ENCODE data around the gene WNT4. TPM values are rescaled to one million over a fixed set of nuclear protein-coding genes. Genes with fewer than 3 reads are reported as not detected.
A peak's percentile ranks its signal among the peaks of the same experiment; 100 is the strongest.

WNT4 gene
- total and polyA plus RNA-seq, 2 experiments from 2014 or later: 0.05 to 0.32 TPM

- TF ChIP-seq EZH2phosphoT487 (IDR thresholded peaks at IDR 0.05; ENCODE audit: insufficient read depth, low read depth): no peak
- no peak for TF ChIP-seq EZH2 (IDR thresholded peaks at IDR 0.05; ENCODE audit: insufficient read depth, poor library complexity, severe bottlenecking)
- in situ Hi-C loops (cut with MboI): no loop called here
- no peaks in the 10 kb centered on the region for H3F3A ChIP-seq (ENCODE audit: insufficient read depth)
- peaks cover 11% of the 10 kb centered on the region; the same call in 1 of the 2 replicates for H3K27me3 ChIP-seq (replicated peaks; ENCODE audit: insufficient read depth)
- H3K9ac ChIP-seq: no peak overlapping the region
- no peaks in the 10 kb centered on the region for H3K36me3 ChIP-seq (ENCODE audit: low read depth)
- H3K4me3 ChIP-seq: no peak overlapping the region
- no peaks in the 10 kb centered on the region for H3K9me2 ChIP-seq (ENCODE audit: insufficient read depth)
- peaks cover 9% of the 10 kb centered on the region for H3K4me1 ChIP-seq (ENCODE audit: insufficient read depth)
- no peak overlapping the region for H3K27ac ChIP-seq
- H4K20me1 ChIP-seq (ENCODE audit: insufficient read depth): no peaks in the 10 kb centered on the region
- H3K9me3 ChIP-seq (ENCODE audit: low read depth): no peaks in the 10 kb centered on the region
- no peak for DNase-seq
- no peak overlapping the region for H3K4me2 ChIP-seq (ENCODE audit: unreplicated experiment)
- H2AFZ ChIP-seq: no peak overlapping the region
- no peaks in the 10 kb centered on the region for H3K79me2 ChIP-seq (ENCODE audit: insufficient read depth)
- 87 to 90% methylated on average over 15 to 16 of the region's 16 CpGs for WGBS, 2 experiments (ENCODE audit: low coverage in 1 of 2, low lambda C conversion rate in 2 of 2, missing lambda C conversion rate in 2 of 2)
Observed at GRCh38 chr1:22137004-22137720, 5.7 kb downstream of the WNT4 start.

GRCh38 chr1:22133931-22134324 lies 9.0 kb downstream of the WNT4 start:
- H3K9ac ChIP-seq: no peak overlapping the region
- H3K27ac ChIP-seq: no peak overlapping the region
- H2AFZ ChIP-seq: no peak overlapping the region
- H3K9me2 ChIP-seq (ENCODE audit: insufficient read depth): no peaks in the 10 kb centered on the region
- 89 to 95% methylated on average over 13 to 15 of the region's 15 CpGs for WGBS, 2 experiments (ENCODE audit: low coverage in 1 of 2, low lambda C conversion rate in 2 of 2, missing lambda C conversion rate in 2 of 2)
- 0 out of 2 replicates have a peak, but pooled peaks cover 6% of the 10 kb centered on the region for H3F3A ChIP-seq (ENCODE audit: insufficient read depth)
- H3K4me1 ChIP-seq (ENCODE audit: insufficient read depth): peaks cover 11% of the 10 kb centered on the region
- no peaks in the 10 kb centered on the region for H3K27me3 ChIP-seq (replicated peaks; ENCODE audit: insufficient read depth)
- H3K4me2 ChIP-seq (ENCODE audit: unreplicated experiment): no peak overlapping the region
- no peaks in the 10 kb centered on the region for H3K9me3 ChIP-seq (ENCODE audit: low read depth)
- TF ChIP-seq EZH2phosphoT487 (IDR thresholded peaks at IDR 0.05; ENCODE audit: insufficient read depth, low read depth): no peak
- TF ChIP-seq EZH2 (IDR thresholded peaks at IDR 0.05; ENCODE audit: insufficient read depth, poor library complexity, severe bottlenecking): no peak
- in situ Hi-C loops (cut with MboI): no loop called here
- no peaks in the 10 kb centered on the region for H3K36me3 ChIP-seq (ENCODE audit: low read depth)
- H3K4me3 ChIP-seq: no peak overlapping the region
- DNase-seq: no peak
- no peaks in the 10 kb centered on the region for H3K79me2 ChIP-seq (ENCODE audit: insufficient read depth)
- H4K20me1 ChIP-seq (ENCODE audit: insufficient read depth): no peaks in the 10 kb centered on the region

GRCh38 chr1:22133247-22133930 lies 9.5 kb downstream of the WNT4 start:
- Histone ChIP-seq H4K20me1 (ENCODE audit: insufficient read depth) (no peaks in the 10 kb centered on the region), H3K27ac (no peak overlapping the region), H3K9me3 (ENCODE audit: low read depth) (no peaks in the 10 kb centered on the region), H3K4me2 (ENCODE audit: unreplicated experiment) (no peak overlapping the region), H3F3A (ENCODE audit: insufficient read depth) (0 out of 2 replicates have a peak, but pooled peaks cover 6% of the 10 kb centered on the region), H3K4me1 (ENCODE audit: insufficient read depth) (peaks cover 11% of the 10 kb centered on the region), H3K27me3 (replicated peaks; ENCODE audit: insufficient read depth) (no peaks in the 10 kb centered on the region), H2AFZ (no peak overlapping the region), H3K79me2 (ENCODE audit: insufficient read depth) (no peaks in the 10 kb centered on the region), H3K9me2 (ENCODE audit: insufficient read depth) (no peaks in the 10 kb centered on the region), H3K36me3 (ENCODE audit: low read depth) (no peaks in the 10 kb centered on the region), H3K9ac (no peak overlapping the region), H3K4me3 (no peak overlapping the region)
- in situ Hi-C loops (cut with MboI): no loop called here
- no peak for DNase-seq
- 95 to 96% methylated on average over 15 to 16 of the region's 16 CpGs for WGBS, 2 experiments (ENCODE audit: low coverage in 1 of 2, low lambda C conversion rate in 2 of 2, missing lambda C conversion rate in 2 of 2)
- TF ChIP-seq EZH2phosphoT487 (IDR thresholded peaks at IDR 0.05; ENCODE audit: insufficient read depth, low read depth): no peak

- in situ Hi-C loops (cut with MboI): no loop called here
- Histone ChIP-seq H3K9ac (no peak overlapping the region), H3K27me3 (replicated peaks; ENCODE audit: insufficient read depth) (no peaks in the 10 kb centered on the region), H3K4me2 (ENCODE audit: unreplicated experiment) (peak overlapping the region; percentile 9), H3K36me3 (ENCODE audit: low read depth) (no peaks in the 10 kb centered on the region), H3K9me2 (ENCODE audit: insufficient read depth) (no peaks in the 10 kb centered on the region), H3F3A (ENCODE audit: insufficient read depth) (0 out of 2 replicates have a peak, but pooled peaks cover 6% of the 10 kb centered on the region), H3K79me2 (ENCODE audit: insufficient read depth) (no peaks in the 10 kb centered on the region), H4K20me1 (ENCODE audit: insufficient read depth) (no peaks in the 10 kb centered on the region), H3K27ac (no peak overlapping the region), H3K9me3 (ENCODE audit: low read depth) (no peaks in the 10 kb centered on the region), H3K4me3 (no peak overlapping the region), H2AFZ (no peak overlapping the region), H3K4me1 (ENCODE audit: insufficient read depth) (peaks cover 11% of the 10 kb centered on the region)
- DNase-seq: peak; percentile 90
- TF ChIP-seq EZH2phosphoT487 (IDR thresholded peaks at IDR 0.05; ENCODE audit: insufficient read depth, low read depth) (no peak), EZH2 (IDR thresholded peaks at IDR 0.05; ENCODE audit: insufficient read depth, poor library complexity, severe bottlenecking) (no peak)
- WGBS, 2 experiments (ENCODE audit: low coverage in 1 of 2, low lambda C conversion rate in 2 of 2, missing lambda C conversion rate in 2 of 2): 23 to 28% methylated on average over 13 to 15 of the region's 15 CpGs
Observed at GRCh38 chr1:22132517-22133235, 10.2 kb downstream of the WNT4 start.
